HFF-Myc (cell line): ENCODE results near the gene DYDC2.
"Not testable (repeated sequence)": the region's sequence is repeated elsewhere in the genome, so short reads cannot be mapped to it uniquely, and the experiment has no call there.

Experiments used
- DNase-seq: peaks from one replicate; pipeline ENCODE4 v3.0.0-alpha.2; 2011; ENCODE audit warnings: low read depth; ENCODE audit errors: extremely low read depth
- H3K4me3 ChIP-seq: replicated peaks from 2 replicates; pipeline ENCODE4 v1.5.1; 2011; ENCODE audit warnings: low read depth, mild to moderate bottlenecking, control low read depth, low read length
- CTCF ChIP-seq: IDR thresholded peaks from 2 replicates; pipeline ENCODE4 v1.5.1; 2012; ENCODE audit warnings: mild to moderate bottlenecking, low read depth, low read length, control low read depth; ENCODE audit errors: missing control alignments

Gene DYDC2

GRCh38 chr10:80415734-80416478, 59.3 kb downstream of the DYDC2 start:
- no peak overlapping the region for H3K4me3 ChIP-seq
- no peak for TF ChIP-seq CTCF
- no peak for DNase-seq

GRCh38 chr10:80416479-80417098, 60.0 kb downstream of the DYDC2 start:
- no peak for TF ChIP-seq CTCF
- H3K4me3 ChIP-seq: no peak overlapping the region
- DNase-seq: no peak

GRCh38 chr10:80417256-80417655, 60.7 kb downstream of the DYDC2 start:
- DNase-seq, H3K4me3 ChIP-seq: not testable (repeated sequence)
